GM21515 (cell line): ENCODE measurements around the gene NMRAL1.
A peak's percentile ranks its signal among the peaks of the same experiment; 100 is the strongest.

Experiments
- ATAC-seq: cut with Tn5 transposase; IDR thresholded peaks from one replicate; pipeline ENCODE4 v1.9.1; 2021; ENCODE audit not compliant: unreplicated experiment

NMRAL1 gene

GRCh38 chr16:4474192-4474961, at the start of gene NMRAL1:
Gene NMRAL1 (minus strand): TSS chr16:4474625. CDS start chr16:4474132, 493 bp downstream.
- peak; percentile 45 for ATAC-seq

- no peak for ATAC-seq
These were observed 49.3 kb upstream of the NMRAL1 start for GRCh38 chr16:4523686-4524085.

- ATAC-seq, result no peak
These were observed 47.7 kb upstream of the NMRAL1 start for GRCh38 chr16:4522051-4522581.

GRCh38 chr16:4520913-4521312, 46.5 kb upstream of the NMRAL1 start:
- ATAC-seq, result no peak

GRCh38 chr16:4519274-4520058, 45.0 kb upstream of the NMRAL1 start:
- ATAC-seq, result no peak

GRCh38 chr16:4517812-4518680, 43.6 kb upstream of the NMRAL1 start:
- ATAC-seq, result no peak

- peak; percentile 51 for ATAC-seq
These were observed 41.3 kb upstream of the NMRAL1 start for GRCh38 chr16:4515611-4516233.

- no peak for ATAC-seq
These were observed 40.2 kb upstream of the NMRAL1 start for GRCh38 chr16:4514606-4515005.

- ATAC-seq, result no peak
These were observed 39.5 kb upstream of the NMRAL1 start for GRCh38 chr16:4513881-4514280.

- no peak for ATAC-seq
These were observed 38.8 kb upstream of the NMRAL1 start for GRCh38 chr16:4513086-4513860.

GRCh38 chr16:4512473-4512872, 38.0 kb upstream of the NMRAL1 start:
- no peak for ATAC-seq

- no peak for ATAC-seq
These were observed 37.1 kb upstream of the NMRAL1 start for GRCh38 chr16:4511441-4512082.

GRCh38 chr16:4510747-4511426, 36.5 kb upstream of the NMRAL1 start:
- ATAC-seq, result no peak

- no peak for ATAC-seq
These were observed 35.7 kb upstream of the NMRAL1 start for GRCh38 chr16:4510131-4510530.

- no peak for ATAC-seq
These were observed 35.0 kb upstream of the NMRAL1 start for GRCh38 chr16:4509420-4509819.

GRCh38 chr16:4508806-4509205, 34.4 kb upstream of the NMRAL1 start:
- ATAC-seq, result no peak

- no peak for ATAC-seq
These were observed 33.3 kb upstream of the NMRAL1 start for GRCh38 chr16:4507588-4508345.

GRCh38 chr16:4506450-4506849, 32.0 kb upstream of the NMRAL1 start:
- no peak for ATAC-seq
